PC-9 (cell line): ENCODE results near the gene KCNIP1.

Experiments used
- EZH2 ChIP-seq: fragments of 200-600 bp; sonication (generic); IDR thresholded peaks from 2 replicates; pipeline ENCODE4 v1.8.0; 2017; ENCODE audit warnings: antibody characterized with exemption, low read depth
- TF ChIP-seq, protein P1 (sequence below): fragments of 200-600 bp; sonication (generic); conservative IDR thresholded peaks from 2 replicates; pipeline ENCODE4 v1.6.1; 2017; ENCODE audit warnings: mixed run types, antibody characterized with exemption, mild to moderate bottlenecking, moderate library complexity

DNA sequence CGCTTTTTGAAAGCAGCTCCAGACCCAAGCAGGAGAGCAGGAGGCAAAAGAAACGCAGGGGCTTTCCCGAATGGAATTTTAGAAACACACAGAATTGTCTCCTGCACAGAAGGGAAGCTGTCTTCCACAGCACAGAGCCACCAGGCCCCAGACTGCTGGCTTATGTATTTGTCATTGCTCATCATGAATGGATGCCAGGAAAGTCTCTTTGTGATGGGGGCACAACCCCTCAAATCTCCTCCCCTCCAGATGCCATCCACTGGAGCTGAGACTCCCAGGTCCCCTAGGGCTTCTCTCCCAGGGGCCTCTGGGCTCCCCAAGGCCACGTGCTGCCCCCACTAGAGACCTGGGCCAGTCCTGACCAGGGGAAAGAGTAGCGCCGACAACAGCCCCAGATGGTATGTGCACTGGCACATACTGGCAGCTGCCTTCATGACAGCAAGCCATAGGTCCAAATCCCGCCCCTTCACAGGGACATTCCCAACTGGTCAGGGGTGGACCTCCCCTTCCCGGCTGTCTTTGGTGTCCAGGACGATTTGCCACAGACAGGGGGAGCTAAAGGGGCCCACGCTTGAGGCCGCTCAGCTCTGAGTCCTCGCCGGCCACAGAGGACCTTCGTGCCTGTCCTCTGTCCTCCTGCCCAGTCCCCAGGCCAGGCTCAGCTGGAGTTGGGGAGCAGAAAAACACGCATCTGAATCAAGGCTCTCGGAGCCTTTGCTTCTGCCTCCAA, 127.8 kb downstream of the KCNIP1 start:
- no peak for TF ChIP-seq EZH2
- TF ChIP-seq, protein P1, sequence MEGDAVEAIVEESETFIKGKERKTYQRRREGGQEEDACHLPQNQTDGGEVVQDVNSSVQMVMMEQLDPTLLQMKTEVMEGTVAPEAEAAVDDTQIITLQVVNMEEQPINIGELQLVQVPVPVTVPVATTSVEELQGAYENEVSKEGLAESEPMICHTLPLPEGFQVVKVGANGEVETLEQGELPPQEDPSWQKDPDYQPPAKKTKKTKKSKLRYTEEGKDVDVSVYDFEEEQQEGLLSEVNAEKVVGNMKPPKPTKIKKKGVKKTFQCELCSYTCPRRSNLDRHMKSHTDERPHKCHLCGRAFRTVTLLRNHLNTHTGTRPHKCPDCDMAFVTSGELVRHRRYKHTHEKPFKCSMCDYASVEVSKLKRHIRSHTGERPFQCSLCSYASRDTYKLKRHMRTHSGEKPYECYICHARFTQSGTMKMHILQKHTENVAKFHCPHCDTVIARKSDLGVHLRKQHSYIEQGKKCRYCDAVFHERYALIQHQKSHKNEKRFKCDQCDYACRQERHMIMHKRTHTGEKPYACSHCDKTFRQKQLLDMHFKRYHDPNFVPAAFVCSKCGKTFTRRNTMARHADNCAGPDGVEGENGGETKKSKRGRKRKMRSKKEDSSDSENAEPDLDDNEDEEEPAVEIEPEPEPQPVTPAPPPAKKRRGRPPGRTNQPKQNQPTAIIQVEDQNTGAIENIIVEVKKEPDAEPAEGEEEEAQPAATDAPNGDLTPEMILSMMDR, result no peak
